HG03432 (cell line): Measurements from ENCODE around the gene HILPDA.
"Not testable (repeated sequence)": the region's sequence is repeated elsewhere in the genome, so short reads cannot be mapped to it uniquely, and the experiment has no call there.

Source experiments
- ATAC-seq: cut with Tn5 transposase; IDR thresholded peaks from one replicate; pipeline ENCODE4 v1.9.1; 2021; ENCODE audit warnings: mild to moderate bottlenecking, moderate library complexity; ENCODE audit not compliant: unreplicated experiment

The HILPDA gene

DNA sequence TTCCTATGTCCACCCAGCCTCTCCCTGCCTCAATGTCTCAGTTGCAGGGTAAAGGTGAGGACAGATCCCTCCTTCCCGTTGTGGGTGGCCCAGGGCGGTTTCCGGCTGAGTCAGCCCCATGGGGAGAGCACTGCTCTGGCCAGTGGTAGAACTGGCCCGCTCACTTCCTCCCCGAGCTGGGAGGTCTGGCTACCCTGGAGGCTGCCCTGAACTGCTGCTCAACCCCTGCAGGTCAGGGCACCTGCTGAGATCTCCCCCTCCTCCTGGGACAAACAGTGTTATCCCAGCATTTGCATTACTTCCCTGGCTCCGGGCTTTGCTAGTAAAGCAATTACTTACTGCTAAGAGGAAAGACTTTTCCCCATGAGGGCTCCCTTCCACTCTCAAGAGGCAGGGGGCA lies 24.5 kb upstream of the HILPDA start:
- no peak for ATAC-seq

- no peak for ATAC-seq
These were observed 23.9 kb upstream of the HILPDA start for GRCh38 chr7:128431754-128432153.

DNA sequence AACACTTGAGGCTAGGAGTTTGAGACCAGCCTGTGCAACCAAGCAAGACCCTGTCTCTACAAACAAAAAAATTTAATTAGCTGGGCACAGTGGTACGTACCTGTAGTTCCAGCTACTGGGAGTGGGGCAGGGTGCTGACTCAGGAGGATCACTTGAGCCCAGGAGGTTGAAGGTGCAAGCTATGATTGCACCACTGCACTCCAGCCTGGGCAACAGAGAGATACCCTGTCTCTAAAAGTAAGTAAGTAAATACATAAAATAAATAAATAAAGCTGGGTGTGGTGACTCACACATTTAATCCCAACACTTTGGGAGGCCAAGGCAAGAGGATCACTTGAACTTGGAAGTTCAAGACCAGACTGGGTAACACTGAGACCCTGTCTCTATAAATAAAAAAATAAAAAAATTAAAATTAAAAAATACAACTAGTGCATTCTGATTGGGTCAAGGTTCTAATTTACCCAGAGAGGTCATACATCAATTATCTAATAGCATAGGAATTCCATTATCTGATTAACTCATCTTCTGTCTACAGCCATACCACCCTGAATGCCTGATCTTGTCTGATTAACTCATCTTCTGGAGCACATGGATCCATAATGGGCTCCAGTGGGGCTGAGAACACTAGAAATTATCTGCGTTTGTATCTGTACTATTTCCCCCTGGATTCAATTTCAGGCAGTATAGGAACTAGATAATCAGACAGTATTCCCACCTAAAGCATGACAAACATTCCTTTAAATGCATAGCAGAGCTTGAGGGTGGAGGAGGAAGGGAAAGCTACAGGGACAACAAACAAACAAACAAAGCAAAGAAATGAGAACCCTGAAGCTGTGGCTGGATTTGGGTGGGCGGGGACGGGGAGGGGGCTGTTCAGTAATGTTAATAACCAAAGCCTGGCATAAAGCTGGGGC lies 21.0 kb upstream of the HILPDA start:
- ATAC-seq = no peak

DNA sequence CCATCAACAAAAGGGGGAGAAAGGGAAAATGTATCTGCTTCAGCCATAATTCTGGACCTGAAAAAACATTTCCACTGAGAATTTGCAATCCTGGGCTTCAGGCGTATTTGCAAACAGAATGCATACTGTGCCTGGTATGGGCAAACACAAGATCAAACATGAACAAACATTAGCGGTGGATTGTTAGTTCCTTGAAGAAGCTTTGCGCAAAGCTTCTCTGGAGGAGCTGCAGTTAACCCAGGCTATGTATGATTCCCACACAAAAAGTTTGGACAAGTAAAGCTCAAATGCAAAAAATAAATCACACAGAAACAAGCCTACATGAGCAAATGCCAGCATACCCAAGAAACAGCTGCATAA lies 20.4 kb upstream of the HILPDA start:
- no peak for ATAC-seq

- ATAC-seq = peak; percentile 72
These were observed 18.0 kb upstream of the HILPDA start for GRCh38 chr7:128437426-128438332.

GRCh38 chr7:128442356-128442755 lies 13.3 kb upstream of the HILPDA start:
- no peak for ATAC-seq

DNA sequence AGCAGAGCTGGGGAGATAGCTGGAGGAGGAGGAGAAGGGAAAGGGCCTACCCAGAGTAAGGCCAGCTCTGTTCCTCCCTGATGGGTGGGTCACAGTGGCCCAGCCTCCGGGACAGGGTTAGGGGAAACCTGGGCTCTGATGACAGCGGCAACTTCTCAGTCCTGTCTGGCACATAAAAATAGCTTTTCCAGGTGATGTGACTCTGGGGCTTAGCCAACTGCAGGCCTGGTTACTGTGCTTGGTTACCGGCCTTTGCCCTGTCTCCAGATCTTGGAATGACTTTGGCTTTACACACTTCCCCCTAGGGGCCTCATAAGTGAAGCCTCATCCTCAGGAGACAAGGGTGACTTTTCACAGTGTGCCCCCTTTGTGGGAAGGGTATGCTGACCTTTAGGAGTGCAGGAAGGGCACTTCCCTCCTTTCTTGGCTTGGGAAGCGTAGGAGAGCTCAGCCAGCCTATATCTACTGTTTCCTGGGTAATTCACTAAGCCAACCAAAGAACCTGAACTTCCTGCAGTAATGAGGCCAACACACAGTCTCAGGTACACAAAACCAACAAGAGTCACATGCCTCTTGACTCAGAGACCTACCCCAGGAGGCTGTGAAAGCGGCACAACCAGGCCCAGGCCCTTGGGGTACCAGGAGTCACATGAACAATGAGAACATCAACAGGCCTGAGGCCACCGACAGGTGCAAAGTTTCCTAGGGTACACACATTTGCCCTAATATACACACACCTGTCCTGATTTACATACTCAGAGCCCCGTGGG lies 11.7 kb upstream of the HILPDA start:
- no peak for ATAC-seq

DNA sequence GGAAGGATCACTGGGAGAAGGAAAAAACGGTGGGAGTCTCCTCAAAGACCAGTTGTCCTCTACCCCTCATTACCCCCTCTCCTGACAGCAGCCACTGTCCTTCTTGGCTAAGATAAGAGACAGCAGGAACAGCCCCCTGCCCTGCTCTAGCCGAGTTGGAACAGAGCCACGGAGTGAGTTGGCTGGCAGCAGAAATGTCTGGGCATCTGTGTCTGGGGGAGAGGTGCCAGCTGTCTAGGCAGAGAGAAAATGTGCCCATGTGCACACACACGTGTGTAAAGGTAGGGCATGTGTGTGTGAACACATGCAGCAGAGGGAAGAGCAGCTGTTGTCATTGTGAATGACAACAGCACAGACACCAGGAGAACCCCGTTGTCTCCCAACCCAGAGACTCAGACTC lies 9.4 kb upstream of the HILPDA start:
- no peak for ATAC-seq

GRCh38 chr7:128447941-128448564 lies 7.6 kb upstream of the HILPDA start:
- ATAC-seq = no peak

GRCh38 chr7:128448751-128449302 lies 6.9 kb upstream of the HILPDA start:
- no peak for ATAC-seq

DNA sequence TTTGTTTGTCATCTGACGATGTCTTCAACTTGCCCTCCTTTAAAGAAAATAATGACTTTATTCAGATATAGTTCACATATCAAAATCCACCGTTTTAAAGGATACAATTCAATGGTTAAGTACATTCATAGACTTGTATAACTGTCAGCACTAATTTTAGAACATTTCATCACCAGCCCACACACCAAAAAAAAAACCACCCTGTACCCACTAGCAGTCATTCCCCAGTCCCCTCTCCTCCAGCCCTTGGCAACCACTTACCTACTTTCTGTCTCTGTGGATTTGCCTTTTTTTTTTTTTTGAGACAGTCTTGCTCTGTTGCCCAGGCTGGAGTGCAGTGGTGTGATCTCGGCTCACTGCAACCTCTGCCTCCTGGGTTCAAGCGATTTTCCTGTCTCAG lies 5.3 kb upstream of the HILPDA start:
- peak; percentile 41 for ATAC-seq

GRCh38 chr7:128450913-128451312 lies 4.8 kb upstream of the HILPDA start:
- ATAC-seq = no peak

- ATAC-seq = no peak
These were observed 3.1 kb upstream of the HILPDA start for GRCh38 chr7:128452552-128452951.

GRCh38 chr7:128453836-128454804 lies 1.6 kb upstream of the HILPDA start:
- ATAC-seq = no peak

DNA sequence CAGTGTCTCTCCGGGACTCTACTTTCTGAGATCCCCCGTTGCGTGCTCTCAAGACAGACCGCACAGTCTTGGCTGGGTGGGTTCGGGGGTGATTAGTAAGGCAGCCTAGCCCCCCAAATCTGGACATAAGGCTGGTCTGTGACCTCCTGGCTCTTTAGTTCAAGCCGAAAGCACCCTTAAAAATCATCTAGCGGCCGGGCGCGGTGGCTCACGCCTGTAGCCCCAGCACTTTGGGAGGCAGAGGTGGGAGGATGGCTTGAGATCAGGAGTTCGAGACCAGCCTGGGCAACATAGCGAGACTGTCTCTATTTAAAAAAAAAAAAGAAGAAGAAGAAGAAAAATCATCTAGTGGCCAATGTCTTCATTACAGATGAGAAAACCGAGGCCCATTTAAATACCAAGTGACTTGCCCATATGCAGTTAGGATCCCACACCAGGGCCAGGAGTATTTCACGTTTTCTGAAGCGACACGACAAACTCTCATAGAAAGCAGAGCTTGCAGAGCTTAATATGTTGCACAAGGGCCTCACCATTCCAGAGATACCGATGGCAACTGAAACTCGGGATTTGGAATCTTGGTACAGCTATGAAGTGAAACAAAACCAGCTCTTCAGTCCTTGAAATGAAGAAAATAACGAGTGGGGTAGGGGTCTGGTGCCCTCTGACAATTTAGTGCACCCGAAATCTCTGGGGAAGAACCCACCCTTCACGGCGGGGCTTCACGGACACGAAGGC lies 703 bp upstream of the HILPDA start:
- ATAC-seq = no peak

DNA sequence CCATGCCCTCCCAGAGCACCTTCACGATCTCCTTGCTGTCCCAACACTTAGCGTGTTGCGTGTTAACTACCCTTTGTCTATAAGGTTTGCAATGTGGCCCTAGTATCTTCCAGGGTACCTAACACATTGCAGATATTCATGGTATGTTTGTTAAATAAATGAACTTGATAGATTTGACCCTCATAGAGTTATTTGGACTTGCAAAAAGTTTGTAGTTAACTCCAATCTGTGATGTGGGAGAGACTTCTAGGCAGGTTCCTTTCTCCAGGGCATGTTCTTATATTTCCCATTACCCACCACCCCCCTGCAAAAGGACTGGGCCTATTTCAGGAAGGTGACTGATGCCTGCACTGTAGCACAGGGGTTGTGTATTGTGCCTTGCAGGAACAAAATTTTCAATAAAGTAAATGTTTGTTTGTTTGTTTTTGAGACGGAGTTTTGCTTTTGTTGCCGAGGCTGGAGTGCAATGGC lies 612 bp downstream of the HILPDA start:
- ATAC-seq = no peak

- ATAC-seq = not testable (repeated sequence)
These were observed 1.7 kb downstream of the HILPDA start for GRCh38 chr7:128457385-128457784.

DNA sequence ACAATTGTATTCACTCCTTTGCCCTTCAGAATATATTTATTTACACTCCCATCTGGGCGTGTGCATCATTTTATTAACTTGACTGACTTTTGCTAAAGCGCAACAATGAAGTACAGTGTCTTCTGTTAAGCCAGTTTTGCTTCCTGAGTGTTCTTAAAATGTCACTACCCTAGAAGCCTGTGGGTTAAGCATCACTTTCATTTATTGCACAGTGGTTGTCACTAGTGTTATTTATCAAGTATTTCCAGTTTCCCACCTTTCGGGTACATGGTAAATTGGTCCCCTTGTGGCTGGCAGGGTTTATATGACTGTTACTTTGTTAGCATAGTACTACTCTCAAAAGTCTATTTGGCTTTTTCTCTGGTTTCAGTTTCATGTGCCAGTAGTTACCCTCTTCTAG lies 3.3 kb downstream of the HILPDA start:
- peak; percentile 29 for ATAC-seq
